Left renal cortex interstitium (tissue), 4 donors: ENCODE data around the gene CA9. TPM values are rescaled to one million over a fixed set of nuclear protein-coding genes. Genes with fewer than 3 reads are reported as not detected.
A peak's percentile ranks its signal among the peaks of the same experiment; 100 is the strongest.
"Not testable (repeated sequence)": the region's sequence is repeated elsewhere in the genome, so short reads cannot be mapped to it uniquely, and the experiment has no call there.

Experiments used
- DNase-seq, 4 donors: peaks; one replicate each; pipeline ENCODE4 v3.0.0-alpha.2; 2013; ENCODE audit warnings: low read depth in 4 of 4, low spot score in 2 of 4, missing footprints in 1 of 4
- polyA plus RNA-seq, 4 donors: library from polyadenylated mRNA; unstranded; fragments of 120-200 nt; gene quantifications; one replicate each; pipeline ENCODE4 v1.2.1, GENCODE V29; 2013; ENCODE audit not compliant: insufficient read length in 4 of 4

CA9 gene
- 1 to 10 TPM in 1 of 4 donors, under 1 TPM in 3; 0.61 to 1.2 (median 0.89) TPM for polyA plus RNA-seq

DNA sequence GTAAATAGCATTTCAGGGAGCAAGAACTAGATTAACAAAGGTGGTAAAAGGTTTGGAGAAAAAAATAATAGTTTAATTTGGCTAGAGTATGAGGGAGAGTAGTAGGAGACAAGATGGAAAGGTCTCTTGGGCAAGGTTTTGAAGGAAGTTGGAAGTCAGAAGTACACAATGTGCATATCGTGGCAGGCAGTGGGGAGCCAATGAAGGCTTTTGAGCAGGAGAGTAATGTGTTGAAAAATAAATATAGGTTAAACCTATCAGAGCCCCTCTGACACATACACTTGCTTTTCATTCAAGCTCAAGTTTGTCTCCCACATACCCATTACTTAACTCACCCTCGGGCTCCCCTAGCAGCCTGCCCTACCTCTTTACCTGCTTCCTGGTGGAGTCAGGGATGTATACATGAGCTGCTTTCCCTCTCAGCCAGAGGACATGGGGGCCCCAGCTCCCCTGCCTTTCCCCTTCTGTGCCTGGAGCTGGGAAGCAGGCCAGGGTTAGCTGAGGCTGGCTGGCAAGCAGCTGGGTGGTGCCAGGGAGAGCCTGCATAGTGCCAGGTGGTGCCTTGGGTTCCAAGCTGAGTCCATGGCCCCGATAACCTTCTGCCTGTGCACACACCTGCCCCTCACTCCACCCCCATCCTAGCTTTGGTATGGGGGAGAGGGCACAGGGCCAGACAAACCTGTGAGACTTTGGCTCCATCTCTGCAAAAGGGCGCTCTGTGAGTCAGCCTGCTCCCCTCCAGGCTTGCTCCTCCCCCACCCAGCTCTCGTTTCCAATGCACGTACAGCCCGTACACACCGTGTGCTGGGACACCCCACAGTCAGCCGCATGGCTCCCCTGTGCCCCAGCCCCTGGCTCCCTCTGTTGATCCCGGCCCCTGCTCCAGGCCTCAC, at the start of gene CA9:
Gene CA9, plus strand, starts transcription at position 797 of the 893 bp plus-strand sequence. Its CDS starts 32 bp downstream, at position 829.
- no peak for DNase-seq

DNA sequence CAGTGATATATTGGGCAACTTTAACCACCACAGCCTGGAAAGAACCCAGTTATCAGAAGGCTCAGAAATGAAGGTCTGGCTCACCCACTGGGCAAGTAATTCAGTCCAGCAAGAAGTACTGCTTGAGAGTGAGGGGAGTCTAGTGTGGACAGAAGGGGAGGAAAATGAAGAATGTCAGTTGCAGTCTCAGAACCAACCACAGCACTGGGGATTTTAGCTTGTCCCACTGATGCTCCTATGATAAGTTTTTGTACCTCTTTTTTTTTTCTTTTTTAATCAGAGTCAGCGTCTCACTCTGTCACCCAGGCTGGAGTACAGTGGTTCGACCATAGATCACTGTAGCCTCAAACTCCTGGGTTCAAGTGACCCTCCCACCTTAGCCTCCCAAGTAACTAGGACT, 46.2 kb upstream of the CA9 start:
- no peak for DNase-seq

DNA sequence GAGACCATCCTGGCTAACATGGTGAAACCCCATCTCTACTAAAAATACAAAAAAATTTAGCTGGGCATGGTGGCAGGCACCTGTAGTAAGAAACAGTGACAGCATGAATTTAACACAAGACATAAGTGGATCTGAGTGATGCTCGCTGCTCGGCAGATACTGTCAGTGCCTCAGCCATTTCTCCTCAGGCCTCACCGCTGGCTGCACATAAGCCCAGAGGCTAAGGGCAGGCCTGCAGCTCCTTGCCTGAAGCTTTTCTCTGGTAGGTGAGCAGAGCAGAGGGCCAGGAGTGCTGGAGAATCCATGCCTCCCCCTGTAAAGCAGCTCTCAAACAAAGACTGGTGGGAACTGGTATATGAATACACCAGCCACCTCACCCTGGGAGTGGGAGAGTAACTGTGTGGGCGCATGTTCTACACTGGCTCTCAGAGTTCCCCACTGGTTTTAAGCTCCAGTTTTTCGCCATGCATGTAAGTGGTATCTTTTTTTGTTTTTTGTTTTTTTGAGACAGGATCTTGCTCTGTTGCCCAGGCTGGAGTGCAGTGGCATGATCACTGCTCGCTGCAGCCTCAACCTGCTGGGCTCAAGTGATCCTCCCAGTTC, 45.2 kb upstream of the CA9 start:
- no peak for DNase-seq

DNA sequence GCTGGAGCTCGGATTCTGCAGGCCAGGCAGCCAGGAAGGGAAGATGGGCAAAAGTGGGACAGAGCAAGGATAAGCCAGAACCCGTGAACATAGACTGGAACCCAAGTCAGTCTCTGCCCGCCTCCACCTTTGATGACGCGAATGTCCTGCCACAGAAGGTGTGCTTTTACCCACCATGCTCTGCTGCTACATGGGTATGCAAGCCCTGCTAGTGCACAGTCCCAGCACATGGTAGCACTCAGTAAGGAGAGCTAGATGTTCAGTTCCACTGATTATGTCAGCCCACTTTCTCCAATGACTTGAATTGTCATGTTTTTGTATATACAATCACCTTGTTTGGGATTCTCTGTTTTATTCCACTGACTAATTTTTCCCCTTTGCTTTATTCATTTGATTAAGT, 44.1 kb upstream of the CA9 start:
- DNase-seq, result no peak

DNA sequence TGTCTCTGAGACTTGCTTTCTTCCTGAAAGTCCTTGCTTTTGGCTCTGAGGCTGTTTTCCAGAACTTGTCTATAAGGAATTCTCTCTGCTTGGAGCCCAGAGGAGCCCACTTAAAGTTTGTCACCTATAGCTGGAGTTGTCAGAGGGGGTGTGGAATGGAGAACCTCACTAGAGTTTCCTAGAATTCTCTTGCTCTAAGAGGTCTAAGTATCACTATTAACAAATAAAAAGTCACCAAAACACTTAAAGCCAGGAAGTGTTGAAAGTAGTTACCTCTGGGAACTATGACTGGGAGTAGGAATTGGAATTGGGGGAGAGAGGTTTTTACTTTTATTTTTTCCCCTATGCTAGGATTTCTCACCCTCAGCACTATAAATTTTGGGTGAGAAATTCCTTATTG, 38.0 kb upstream of the CA9 start:
- DNase-seq, result no peak

DNA sequence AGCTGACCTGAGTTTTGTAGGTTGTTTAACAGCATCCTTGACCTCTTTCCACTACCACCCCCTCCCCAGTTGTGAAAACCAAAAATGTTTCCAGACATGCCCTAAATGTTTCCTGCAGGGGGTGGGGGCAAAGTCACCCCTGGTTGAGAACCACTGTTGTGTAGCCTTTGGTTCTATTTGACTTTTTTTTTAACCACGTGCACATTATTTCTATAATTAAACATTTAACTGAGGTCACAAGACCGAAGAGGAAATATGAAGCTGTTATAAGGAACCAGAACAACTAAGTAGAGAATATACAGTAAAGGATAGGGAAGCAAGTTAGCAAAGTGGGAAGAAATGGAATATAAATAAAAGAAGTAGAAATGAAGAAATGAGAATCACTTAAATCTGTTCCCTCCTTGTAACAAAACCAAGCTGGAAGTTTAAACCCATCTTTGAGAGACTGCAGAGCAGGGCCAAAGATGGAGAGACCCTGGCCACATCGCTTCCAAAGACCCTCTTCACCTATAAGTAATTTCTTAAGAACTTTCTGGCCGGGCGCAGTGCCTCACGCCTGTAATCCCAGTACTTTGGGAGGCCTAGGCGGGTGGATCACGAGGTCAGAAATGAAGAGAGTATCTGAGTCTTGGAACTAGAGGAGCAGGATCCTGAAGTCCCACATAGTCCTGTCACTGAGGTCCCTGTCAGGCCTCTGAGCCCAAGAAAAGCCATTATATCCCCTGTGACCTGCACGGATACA, 37.4 kb upstream of the CA9 start:
- DNase-seq, result no peak

DNA sequence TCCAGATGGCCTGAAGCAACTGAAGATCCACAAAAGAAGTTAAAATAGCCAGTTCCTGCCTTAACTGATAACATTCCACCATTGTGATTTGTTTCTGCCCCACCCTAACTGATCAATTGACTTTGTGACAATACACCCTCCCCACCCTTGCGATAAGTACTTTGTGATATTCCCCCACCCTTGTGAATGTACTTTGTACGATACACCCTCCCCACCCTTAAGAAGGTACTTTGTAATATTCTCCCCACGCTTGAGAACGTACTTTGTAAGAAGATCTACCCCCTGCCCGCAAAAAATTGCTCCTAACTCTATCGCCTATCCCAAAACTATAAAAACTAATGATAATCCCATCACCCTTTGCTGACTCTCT, 36.9 kb upstream of the CA9 start:
- DNase-seq, result not testable (repeated sequence)

DNA sequence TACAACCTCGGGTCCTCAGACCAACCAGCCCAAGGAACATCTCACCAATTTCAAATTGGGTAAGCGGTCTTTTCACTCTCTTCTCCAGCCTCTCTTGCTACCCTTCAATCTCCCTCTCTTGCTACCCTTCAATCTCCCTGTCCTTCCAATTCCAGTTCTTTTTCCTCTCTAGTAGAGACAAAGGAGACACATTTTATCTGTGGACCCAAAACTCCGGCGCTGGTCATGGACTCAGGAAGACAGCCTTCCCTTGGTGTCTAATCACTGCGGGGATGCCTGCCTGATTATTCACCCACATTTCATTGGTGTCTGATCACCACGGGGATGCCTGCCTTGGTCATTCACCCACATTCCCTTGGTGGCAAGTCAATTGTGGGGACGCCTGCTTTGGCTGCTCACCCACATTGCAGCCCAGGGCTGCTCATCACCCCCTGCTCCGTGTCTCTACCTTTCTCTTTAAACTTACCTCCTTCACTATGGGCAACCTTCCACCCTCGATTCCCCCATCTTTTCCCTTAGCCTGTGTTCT, 36.2 kb upstream of the CA9 start:
- not testable (repeated sequence) for DNase-seq

DNA sequence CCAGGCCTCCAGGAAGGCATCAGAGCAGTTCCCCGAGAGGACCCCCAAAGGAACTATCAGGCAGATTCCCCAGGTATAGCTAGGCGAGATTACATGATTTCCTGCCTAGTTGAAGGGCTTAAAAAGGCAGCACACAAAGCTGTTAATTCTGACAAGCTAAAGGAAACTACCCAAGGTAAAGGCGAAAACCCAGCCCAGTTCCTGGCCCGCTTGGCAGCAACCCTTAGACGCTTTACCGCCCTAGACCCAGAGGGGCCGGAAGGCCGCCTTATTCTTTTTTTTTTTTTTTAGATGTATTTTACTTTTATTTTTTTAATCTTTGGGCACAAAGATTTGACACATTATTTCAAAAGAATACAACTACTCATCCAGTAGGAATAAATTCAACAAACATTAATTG, 35.0 kb upstream of the CA9 start:
- not testable (repeated sequence) for DNase-seq

DNA sequence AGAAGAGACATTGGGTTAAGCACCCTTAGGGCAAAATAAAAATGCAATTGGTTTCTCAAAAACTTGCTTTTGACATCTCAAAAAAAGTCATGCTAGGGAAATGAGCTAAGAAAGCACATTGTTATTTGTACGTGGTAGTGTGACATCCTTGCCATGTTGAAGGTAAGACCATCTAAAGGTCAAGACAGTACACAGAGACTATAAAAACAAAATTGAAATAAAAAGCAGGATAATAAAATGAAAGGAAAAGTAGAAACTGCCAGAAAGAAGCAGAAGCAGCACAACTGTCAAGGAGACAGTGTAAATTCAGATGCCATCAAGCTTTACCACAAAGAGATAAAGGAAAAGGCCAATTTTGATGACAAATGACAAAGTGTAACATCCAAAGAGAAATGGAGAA, 34.5 kb upstream of the CA9 start:
- not testable (repeated sequence) for DNase-seq

DNA sequence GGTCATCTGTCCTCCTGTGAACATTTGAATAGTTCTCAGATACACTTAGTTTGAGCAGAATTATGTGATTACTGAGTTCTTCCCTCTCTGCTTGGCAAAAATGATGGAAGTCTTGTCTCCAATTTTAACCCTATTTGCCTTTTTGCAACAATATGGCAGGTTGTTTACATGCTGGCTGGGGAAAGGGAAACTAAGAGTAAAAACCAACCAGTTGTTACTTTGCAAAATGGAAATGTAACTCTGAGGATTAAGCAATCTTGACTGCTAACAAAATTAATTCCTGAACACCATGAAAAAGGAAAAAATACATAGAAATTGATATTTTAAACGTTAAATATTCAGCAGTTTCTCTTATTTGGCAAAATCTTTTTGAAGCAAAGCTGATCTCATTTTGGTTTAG, 34.1 kb upstream of the CA9 start:
- DNase-seq, result no peak

DNA sequence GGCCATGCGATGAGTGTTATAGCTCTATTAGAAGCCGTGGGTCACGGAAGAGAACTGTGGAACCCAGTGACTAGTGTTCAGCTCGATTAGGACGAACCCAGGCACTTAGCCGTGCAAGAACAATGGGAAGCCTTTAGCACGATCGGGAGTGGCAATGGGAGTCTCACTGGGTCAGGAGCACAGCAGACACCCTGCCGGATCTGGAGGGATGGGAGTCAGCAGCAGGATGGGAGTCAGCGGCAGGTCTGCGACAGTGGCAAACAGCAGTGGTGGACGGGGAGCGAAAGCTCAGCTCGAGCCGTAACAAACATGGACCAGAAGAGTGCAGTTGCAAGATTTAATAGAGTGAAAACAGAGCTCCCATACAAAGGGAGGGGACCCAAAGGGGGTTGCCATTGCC, 33.3 kb upstream of the CA9 start:
- DNase-seq, result not testable (repeated sequence)

DNA sequence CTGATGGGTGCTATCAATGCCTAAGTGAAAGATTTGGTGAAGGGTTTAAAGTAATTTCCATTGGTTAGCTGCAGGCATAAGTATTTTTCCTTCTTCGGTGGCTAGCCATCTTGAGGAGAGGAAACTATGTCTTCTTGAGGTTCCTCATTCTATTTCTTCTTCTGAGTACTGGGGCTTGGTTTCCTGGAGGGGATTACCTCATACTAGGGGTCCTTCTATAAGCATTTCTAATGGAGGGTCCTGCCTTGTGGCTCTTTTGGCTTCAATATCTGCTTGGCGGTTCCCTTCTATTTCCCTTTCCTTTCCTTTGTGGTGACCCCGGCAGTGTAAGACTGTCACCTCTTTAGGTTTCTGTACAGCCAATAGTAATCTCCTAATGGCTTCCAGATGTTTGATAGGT, 32.2 kb upstream of the CA9 start:
- not testable (repeated sequence) for DNase-seq

DNA sequence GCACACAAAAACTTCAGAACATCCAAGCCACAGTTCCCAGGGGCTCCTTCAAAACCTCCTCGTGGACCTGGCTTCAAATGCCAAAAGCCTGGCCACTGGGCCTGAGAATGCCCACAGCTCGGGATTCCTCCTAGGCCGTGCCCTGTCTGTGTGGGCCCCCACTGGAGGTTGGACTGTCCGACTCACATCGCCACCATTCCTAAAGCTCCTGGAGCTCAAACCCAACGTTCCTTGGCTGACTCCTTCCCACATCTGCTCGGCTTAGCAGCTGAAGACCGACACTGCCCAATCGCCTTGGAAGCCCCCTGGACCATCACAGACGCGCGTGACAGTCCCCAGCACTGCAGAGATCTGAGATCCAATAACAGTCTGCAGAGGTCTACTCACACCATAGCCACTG, 30.7 kb upstream of the CA9 start:
- no peak for DNase-seq

DNA sequence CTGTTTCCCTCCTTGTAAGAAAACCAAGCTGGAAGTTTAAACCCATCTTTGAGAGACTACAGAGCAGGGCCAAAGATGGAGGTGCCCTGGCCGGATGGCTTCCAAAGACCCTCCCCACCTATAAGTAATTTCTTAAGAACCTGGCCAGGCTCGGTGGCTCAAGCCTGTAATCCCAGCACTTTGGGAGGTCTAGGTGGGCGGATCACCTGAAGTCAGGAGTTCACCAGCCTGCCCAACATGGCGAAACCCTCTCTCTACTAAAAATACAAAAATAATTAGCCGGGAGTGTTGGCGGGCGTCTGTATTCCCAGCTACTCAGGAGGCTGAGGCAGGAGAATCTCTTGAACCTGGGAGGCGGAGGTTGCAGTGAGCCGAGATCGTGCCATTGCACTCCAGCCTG, 28.0 kb upstream of the CA9 start:
- not testable (repeated sequence) for DNase-seq

DNA sequence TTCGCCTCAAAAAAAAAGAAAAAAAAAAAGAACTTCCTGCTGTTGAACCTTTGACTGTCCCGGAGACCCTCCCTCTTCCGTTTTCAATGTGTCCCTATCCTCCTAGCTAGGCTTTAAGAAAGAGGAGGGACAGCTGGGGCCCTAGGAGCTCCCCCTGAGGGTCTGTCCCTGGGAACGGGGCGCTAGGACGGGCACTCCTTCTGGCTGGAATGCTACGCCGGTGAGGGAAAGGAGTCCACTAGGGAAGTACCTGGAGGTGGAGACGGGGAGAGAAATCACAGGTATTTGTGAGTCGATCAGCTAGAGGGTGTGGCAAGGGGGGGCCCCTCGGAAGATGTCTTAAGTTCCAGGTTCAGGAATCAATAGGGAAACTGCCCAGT, 27.6 kb upstream of the CA9 start:
- peak in 1 of 4 donors; percentile 73 for DNase-seq

DNA sequence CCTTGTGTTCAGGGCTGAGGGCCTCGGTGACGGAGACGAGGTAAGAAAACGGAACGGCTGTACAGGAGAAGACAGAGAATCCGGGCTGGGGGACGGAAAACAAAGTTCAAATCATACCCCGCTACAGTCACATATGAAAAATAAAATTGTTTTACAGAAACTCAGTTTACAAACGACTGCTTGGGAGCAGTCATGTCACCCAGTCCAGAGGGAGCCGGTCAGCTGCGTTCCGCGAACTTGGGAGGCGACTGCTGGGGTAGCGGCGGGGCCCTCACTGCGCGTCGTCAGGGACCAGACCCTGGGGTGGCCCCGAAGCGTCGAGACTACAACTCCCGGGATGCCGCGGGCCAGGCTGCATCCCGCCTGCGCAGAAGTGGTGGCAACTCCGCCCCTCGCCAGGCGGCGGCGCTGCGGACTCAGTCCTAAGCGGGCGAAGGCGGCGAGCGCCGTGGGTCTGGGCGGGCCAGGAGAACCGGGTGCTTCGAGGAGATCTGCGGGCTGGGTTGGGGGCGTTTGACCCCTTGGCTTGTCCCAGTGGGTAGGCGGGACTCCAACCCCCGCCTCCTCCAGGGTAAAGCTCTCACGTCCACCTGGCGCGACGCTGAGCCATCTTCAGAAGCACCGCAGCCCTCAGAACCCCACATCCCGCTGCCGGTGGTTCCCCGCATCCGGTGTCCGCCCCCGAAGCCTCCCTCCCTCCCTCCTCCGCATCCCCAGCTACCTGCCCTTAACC, 27.0 kb upstream of the CA9 start:
- peak; percentile 83 to 88 (median 88) for DNase-seq

DNA sequence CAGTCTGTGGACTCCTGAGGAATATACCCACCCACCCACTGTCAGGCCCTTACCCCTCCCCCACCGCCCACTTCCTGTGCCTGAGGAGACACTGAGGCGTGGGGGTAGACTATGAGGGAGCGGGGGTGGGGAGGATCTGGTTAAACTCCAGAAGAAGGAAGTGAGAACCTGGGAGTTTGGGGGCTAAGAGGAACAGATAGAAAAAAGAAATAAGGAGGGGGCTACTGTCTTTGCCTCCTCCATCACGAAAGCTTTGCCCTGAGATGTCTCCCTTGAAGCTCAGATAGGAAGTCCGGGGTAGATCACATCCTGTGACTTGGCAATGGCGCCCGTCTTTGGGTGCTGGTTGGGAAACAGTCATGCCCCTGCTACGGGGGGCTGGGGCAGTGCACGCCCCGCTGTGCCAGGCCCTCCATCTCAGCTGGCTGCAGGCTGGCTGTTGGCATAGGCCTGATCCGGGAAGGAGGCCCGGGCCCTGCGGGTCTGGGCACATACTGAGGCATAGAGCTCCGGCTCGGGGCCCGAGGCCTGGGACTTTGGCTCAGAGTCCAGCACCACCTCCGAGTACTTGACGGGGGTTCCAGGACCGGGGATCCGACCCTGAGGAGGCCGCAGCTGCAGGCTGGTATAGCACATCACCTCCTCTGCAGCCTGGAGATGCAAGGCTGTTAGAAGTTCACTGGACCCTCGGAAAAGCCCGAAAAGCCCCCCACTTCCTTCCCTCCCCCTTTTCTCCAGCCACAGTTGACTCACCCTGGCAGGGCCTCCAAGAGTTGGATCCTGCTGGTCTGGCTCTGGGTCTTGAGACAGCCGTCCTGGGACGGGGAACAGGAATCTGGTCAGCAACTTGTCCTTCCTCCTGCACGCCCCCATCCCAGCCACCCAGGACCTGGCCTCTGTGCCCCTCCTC, 24.0 kb upstream of the CA9 start:
- no peak for DNase-seq

DNA sequence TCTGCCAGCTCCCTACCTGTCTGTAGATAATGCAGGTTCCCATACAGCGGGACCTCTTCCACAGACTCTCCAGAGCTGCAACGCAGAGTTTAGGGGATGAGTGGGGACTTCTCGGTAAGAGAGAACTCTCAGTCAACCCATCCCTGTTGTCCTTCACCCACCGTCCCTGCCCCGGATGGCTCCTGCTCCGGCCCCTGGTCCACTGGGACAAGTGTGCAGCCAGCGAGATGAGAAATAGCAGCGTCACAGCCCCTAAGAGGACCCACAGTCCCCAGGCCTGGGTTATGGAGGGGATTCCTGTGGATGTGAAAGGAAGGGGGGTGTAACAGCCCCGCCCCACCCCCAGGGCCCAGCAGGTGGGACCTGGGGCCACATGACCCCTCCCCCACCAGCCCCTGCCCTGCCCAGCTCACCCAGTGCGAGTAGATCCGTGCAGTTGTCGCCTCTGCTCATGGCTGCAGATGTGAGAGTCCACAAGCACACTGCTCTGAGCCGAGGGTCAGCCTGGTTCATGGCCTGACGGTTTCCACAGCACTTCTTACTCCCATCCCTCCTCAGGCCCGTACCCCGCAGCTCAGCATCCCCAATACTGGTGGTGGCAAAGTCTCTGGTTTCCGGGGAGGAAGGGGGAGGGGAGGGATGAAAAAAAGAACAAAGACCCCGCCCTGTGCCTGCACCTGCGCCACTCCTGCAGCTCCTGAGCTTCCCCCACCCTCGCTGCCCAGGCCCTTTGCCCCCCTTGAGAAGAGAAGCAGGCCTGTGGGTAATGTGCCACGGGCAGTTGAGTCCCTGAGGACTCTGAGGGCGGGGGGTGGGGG, 23.2 kb upstream of the CA9 start, which contains the start of gene SIT1:
Gene SIT1, minus strand, starts transcription at position 591 of the 818 bp plus-strand sequence. Its CDS starts 78 bp downstream, at position 513.
- no peak for DNase-seq
